Lower lobe of right lung (tissue), 2 donors: ENCODE data around the gene KIF26B. TPM values are rescaled to one million over a fixed set of nuclear protein-coding genes. Genes with fewer than 3 reads are reported as not detected.
"Not testable (repeated sequence)": the region's sequence is repeated elsewhere in the genome, so short reads cannot be mapped to it uniquely, and the experiment has no call there.

Source experiments
- ATAC-seq, 2 donors: fragments of 200-7000 bp; cut with Tn5 transposase; one replicate each; pipeline ENCODE4 v1.9.1; 2020 to 2022; ENCODE audit warnings: mild to moderate bottlenecking in 2 of 2, moderate library complexity in 2 of 2
- DNase-seq: peaks from one replicate; pipeline ENCODE4 v3.0.0-alpha.2; 2020
- H3K27ac ChIP-seq: fragments of 200-600 bp; one replicate; pipeline ENCODE4 v1.8.0; 2022
- H3K27me3 ChIP-seq: fragments of 200-600 bp; one replicate; pipeline ENCODE4 v1.8.0; 2022; ENCODE audit warnings: low read depth
- H3K36me3 ChIP-seq: fragments of 200-600 bp; one replicate; pipeline ENCODE4 v1.8.0; 2022; ENCODE audit warnings: mild to moderate bottlenecking
- H3K4me1 ChIP-seq: fragments of 200-600 bp; one replicate; pipeline ENCODE4 v1.8.0; 2022
- H3K4me3 ChIP-seq: fragments of 200-600 bp; one replicate; pipeline ENCODE4 v1.8.0; 2022; ENCODE audit warnings: mild to moderate bottlenecking
- H3K9me3 ChIP-seq: fragments of 200-600 bp; one replicate; pipeline ENCODE4 v1.8.0; 2022
- intact Hi-C: fragments of 100-400 bp; cut with DNase I; formaldehyde crosslinking; loops from one replicate; pipeline ENCODE4 v1.11.0; 2022
- total RNA-seq: library from RNA; stranded (reverse); fragmentation: NEBNext Ultra II Directional; extraction: Animal tissue kit (Norgen Biotek cat#: 25700); gene quantifications from one replicate; pipeline ENCODE4 v1.2.1, GENCODE V29; 2021
- TF ChIP-seq, protein P1 (sequence below): fragments of 200-600 bp; IDR thresholded peaks from one replicate; pipeline ENCODE4 v1.8.0; 2022; ENCODE audit warnings: antibody characterized with exemption, mild to moderate bottlenecking
- donor health status: DM: no; HTN: yes; CAD: no; lungs with severe emphysema.

The KIF26B gene
- total RNA-seq, 1 donor from 2014 or later: 1.2 TPM

DNA sequence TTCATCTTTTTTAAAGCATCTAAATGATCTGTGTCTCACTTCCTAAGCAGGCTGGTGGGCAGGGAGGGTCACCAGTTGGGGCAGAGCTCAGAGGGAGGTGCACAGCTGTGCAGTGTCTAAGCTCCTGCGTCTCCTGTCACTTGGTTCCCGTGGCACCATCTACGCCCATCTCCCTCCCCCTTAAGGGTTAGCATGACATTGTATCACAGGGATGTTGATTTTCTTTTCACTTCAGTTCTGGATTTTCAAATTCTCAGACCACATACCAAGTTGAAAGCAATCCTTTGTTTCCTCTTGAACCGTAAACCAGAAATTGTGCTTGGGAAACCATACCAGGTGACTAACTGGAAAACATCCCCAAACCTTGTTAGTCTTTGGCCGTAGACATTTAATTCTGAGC, 187.0 kb downstream of the KIF26B start:
- no peaks in the 10 kb centered on the region for H3K27me3 ChIP-seq
- TF ChIP-seq, protein P1, sequence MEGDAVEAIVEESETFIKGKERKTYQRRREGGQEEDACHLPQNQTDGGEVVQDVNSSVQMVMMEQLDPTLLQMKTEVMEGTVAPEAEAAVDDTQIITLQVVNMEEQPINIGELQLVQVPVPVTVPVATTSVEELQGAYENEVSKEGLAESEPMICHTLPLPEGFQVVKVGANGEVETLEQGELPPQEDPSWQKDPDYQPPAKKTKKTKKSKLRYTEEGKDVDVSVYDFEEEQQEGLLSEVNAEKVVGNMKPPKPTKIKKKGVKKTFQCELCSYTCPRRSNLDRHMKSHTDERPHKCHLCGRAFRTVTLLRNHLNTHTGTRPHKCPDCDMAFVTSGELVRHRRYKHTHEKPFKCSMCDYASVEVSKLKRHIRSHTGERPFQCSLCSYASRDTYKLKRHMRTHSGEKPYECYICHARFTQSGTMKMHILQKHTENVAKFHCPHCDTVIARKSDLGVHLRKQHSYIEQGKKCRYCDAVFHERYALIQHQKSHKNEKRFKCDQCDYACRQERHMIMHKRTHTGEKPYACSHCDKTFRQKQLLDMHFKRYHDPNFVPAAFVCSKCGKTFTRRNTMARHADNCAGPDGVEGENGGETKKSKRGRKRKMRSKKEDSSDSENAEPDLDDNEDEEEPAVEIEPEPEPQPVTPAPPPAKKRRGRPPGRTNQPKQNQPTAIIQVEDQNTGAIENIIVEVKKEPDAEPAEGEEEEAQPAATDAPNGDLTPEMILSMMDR: no peak
- intact Hi-C loops: no loop called here
- H3K9me3 ChIP-seq: no peaks in the 10 kb centered on the region
- no peaks in the 10 kb centered on the region for H3K36me3 ChIP-seq
- ATAC-seq: no peak
- no peak overlapping the region for H3K4me3 ChIP-seq
- DNase-seq: no peak
- no peak overlapping the region for H3K27ac ChIP-seq
- H3K4me1 ChIP-seq: no peaks in the 10 kb centered on the region

DNA sequence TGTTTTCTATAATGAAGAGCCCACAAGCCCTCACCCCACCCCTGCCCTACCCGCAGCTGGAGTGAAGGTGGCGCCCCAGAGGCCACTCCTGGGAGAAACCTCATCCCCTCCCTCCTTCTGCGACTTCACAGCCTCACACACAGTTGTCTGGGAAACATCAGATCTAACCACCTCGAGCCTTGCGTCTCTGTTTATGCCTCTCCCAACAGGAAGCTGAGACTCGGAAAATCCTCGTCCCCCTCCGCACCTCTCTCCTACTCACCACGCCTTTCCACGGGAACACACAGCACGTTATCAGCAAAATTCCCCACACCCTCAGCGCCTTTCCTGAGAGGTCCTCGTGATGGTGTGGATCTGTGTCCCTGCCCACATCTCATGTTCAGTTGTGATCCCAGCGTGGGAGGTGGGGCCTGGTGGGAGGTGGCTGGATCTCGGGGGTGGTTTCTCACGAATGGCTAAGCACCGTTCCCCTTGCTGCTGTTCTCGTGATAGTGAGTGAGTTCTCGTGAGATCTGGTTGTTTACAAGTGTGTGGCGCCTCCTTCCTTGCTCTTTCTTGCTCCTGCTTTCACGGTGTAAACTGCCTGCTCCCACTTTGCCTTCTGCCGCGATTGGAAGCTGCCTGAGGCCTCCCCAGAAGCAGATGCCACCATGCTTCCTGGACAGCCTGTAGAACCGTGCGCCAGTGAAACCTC, 190.6 kb downstream of the KIF26B start:
- no peak for DNase-seq

DNA sequence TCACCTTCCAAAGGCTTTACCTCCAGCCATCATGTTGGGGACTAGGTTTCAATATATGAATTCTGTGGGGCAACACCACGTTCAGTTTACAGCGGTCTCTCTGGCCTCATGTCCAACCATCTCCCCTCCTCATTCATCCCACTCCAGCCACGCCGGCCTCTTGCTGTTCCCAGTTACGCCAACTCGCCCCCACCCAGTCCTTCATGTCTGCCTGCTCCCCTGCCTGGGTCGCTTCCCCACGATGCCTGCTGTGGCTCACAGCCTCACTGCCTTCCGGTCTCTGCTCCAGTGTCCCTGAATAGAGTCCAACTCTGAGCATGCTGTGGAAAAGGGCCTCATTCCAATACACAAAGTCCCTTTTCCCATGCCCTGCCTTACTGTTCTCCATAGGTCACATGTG, 193.8 kb downstream of the KIF26B start:
- no peaks in the 10 kb centered on the region for H3K9me3 ChIP-seq
- no peaks in the 10 kb centered on the region for H3K36me3 ChIP-seq
- intact Hi-C loops: no loop called here
- H3K27ac ChIP-seq: no peak overlapping the region
- H3K4me1 ChIP-seq: no peaks in the 10 kb centered on the region
- no peak overlapping the region for H3K4me3 ChIP-seq
- ATAC-seq: no peak
- TF ChIP-seq, protein P1: no peak
- DNase-seq: no peak
- no peaks in the 10 kb centered on the region for H3K27me3 ChIP-seq

More for the DNA sequence above, 190.6 kb downstream of the KIF26B start:
- Histone ChIP-seq H3K27me3 (no peaks in the 10 kb centered on the region), H3K27ac (no peak overlapping the region), H3K9me3 (no peaks in the 10 kb centered on the region), H3K36me3 (no peaks in the 10 kb centered on the region), H3K4me1 (no peaks in the 10 kb centered on the region), H3K4me3 (no peak overlapping the region)
- intact Hi-C loops: no loop called here
- TF ChIP-seq, protein P1: no peak
- ATAC-seq: no peak

DNA sequence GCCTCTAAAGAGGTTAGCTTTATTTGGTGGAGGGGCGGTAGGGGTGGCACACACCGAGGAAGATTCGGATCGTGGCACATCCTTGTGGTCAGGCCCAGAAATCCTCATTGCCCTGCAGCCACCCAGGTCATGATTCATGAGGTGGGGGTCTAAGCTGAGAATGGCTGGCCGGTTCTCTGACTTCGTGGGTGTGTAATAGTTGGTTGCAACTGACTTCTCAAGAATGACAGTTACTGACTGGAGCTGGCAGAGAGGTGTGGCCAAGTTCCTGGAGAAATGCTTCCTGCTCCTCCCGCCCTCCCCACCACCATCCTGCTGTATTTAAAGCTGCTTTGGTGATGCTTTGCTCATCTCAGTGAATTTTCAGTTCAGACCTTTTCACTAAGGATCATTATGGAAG, 198.6 kb downstream of the KIF26B start:
- intact Hi-C loops: no loop called here
- H3K9me3 ChIP-seq: no peaks in the 10 kb centered on the region
- no peaks in the 10 kb centered on the region for H3K4me1 ChIP-seq
- no peak for ATAC-seq
- no peaks in the 10 kb centered on the region for H3K36me3 ChIP-seq
- no peak for DNase-seq
- H3K4me3 ChIP-seq: no peak overlapping the region
- TF ChIP-seq, protein P1: no peak
- no peaks in the 10 kb centered on the region for H3K27me3 ChIP-seq
- H3K27ac ChIP-seq: no peak overlapping the region

DNA sequence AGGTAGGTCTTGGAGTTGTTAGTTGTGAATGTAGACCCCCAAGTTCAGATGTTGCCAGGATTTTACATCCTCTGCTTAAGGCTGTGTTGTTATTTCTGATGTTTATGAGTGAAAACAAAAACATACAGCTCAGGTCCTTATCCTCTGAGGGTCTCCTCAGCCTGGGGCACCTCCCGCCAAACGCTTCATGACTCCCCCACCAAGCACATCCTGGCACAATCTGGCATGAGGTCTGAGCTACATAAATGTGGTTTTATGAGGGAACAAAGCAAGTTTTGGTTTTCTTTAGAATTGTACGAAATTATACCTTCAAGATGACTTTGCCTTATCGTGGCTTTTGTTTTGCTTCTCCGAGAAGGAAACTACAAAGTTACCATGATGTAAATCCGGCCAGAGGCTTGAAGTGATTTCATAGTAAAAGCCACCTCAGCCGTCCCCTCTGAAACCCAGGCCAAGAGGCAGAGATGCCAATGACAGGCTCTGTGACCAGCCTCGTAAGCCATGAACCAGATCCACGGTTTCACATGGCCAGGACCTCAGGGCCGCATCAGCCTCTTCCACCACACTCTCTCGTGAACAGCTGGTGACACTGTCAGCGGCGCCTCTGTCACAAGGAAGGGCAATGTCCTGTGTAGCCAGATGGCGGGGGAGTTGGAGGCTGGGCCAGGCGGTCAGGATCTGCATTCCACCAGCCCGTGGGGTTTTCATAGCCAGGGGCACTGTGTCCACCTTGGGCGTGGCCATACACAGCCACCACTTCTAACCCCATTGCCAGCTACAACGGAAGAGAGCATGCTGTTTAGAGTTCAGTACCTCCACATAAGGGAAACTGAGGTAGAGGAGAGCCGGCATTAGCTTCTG, 199.4 kb downstream of the KIF26B start:
- ATAC-seq (no peak), DNase-seq (no peak)
- TF ChIP-seq, protein P1: no peak
- H3K4me1 ChIP-seq: no peaks in the 10 kb centered on the region
- no peaks in the 10 kb centered on the region for H3K27me3 ChIP-seq
- H3K9me3 ChIP-seq: no peaks in the 10 kb centered on the region
- no peak overlapping the region for H3K27ac ChIP-seq
- intact Hi-C loops: no loop called here
- H3K36me3 ChIP-seq: no peaks in the 10 kb centered on the region
- H3K4me3 ChIP-seq: no peak overlapping the region

DNA sequence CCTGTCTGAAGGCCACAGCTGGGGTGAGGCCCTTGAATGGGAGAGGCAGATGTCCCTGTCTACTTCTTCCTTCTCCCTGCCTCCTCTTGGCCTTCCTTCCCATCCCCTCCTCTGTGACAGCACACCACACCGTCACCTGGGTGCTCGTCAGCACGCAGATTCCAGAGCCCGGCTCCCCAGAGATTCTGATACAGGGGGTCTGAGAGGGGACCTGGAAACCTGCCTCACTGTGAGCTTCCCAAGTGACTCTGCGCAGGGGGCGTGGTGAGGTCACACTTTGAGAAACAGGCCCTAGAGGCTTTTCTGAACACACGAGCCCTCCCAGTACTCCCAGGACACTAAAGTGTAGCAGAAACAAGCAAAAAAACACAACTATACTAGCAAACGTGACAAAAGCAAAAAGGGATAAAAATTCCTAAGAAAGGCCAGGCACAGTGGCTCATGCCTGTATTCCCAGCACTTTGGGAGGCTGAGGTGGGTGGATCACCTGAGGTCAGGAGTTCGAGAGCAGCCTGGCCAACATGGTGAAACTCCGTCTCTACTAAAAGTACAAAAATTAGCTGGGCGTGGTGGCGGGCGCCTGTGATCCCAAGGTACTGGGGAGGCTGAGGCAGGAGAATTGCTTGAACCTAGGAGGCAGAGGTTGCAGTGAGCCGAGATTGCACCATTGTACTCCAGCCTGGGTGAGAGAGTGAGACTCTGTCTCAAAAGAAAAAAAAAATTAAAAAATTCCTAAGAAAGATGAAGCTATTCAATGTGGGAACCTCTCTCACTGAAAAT, 201.3 kb downstream of the KIF26B start:
- H3K36me3 ChIP-seq, ATAC-seq, H3K27me3 ChIP-seq, H3K27ac ChIP-seq, H3K4me3 ChIP-seq, intact Hi-C loops, DNase-seq, H3K4me1 ChIP-seq, H3K9me3 ChIP-seq: not testable (repeated sequence)
